Adrenal gland (tissue), 5 donors: Measurements from ENCODE around the gene TSPAN18.

Source experiments
- POLR2A ChIP-seq, 2 donors: fragments of 450-650 bp; IDR thresholded peaks; one replicate each; pipeline ENCODE4 v1.6.1; 2017; ENCODE audit warnings: antibody characterized with exemption in 2 of 2, mild to moderate bottlenecking in 2 of 2, moderate library complexity in 1 of 2
- TF ChIP-seq, protein P1 (sequence below), 6 experiments: fragments of 450-650 bp in 4 of 6; fragments of 200-600 bp in 2 of 6; sonication (generic) in 1 of 6; IDR thresholded peaks; 1 replicate in 5 of 6; 2 replicates in 1 of 6; pipeline versions ENCODE4 v1.5.1 to v1.8.0; 2016 to 2021; ENCODE audit warnings: antibody characterized with exemption in 6 of 6, mild to moderate bottlenecking in 2 of 6, moderate library complexity in 1 of 6
- donor health status: DM: no; HTN: no; CAD: no.

DNA sequence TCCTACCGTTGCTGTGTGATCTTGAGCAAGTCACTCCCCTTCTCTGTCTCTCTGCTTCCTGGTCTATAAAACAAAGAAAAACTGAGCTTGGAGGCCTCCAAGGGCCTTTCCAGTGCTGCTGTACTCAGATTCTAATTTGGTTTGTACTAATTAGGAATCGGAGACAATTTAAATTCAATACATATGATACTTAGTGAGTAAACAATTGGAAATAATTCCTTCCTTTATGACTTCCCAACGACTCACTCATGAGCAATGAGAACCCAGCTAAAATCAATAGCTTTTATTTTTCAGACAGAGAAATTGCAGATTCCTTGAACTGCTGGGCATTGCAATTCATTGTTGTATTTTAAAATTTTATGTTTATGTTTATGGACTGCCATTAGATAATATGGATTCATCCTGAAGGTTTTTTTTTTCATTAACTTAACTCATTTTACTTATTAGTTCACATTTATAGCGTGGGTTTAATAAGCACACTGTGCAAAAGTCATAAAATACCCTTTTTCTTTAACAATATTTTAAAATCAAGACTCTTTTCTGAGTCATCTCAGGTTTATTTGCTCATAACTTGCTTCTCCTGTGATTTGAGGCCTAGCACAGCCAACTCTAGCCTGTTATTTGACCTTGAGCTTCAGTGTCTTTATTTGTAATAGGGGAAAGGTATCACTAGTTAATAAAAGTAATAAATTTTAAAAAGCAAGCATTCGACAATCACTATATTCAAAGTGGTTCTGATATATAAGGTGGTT lies 128.2 kb downstream of the TSPAN18 start:
- TF ChIP-seq POLR2A (IDR thresholded peaks at IDR 0.05) = no peak
- TF ChIP-seq, protein P1, sequence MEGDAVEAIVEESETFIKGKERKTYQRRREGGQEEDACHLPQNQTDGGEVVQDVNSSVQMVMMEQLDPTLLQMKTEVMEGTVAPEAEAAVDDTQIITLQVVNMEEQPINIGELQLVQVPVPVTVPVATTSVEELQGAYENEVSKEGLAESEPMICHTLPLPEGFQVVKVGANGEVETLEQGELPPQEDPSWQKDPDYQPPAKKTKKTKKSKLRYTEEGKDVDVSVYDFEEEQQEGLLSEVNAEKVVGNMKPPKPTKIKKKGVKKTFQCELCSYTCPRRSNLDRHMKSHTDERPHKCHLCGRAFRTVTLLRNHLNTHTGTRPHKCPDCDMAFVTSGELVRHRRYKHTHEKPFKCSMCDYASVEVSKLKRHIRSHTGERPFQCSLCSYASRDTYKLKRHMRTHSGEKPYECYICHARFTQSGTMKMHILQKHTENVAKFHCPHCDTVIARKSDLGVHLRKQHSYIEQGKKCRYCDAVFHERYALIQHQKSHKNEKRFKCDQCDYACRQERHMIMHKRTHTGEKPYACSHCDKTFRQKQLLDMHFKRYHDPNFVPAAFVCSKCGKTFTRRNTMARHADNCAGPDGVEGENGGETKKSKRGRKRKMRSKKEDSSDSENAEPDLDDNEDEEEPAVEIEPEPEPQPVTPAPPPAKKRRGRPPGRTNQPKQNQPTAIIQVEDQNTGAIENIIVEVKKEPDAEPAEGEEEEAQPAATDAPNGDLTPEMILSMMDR (IDR thresholded peaks at IDR 0.05) = no peak
